Breast epithelium (tissue), 4 donors: ENCODE results near the gene RAB18. TPM values are rescaled to one million over a fixed set of nuclear protein-coding genes. Genes with fewer than 3 reads are reported as not detected.

ENCODE experiments used
- DNase-seq, 2 donors: peaks; one replicate each; pipeline ENCODE4 v3.0.0-alpha.2; 2019; ENCODE audit warnings: low spot score in 2 of 2
- H3K27ac ChIP-seq, 2 donors: fragments of 200-600 bp; sonication (generic) in 1 of 2; one replicate each; pipeline ENCODE4 v1.5.1; 2016 to 2019; ENCODE audit warnings: mild to moderate bottlenecking in 1 of 2
- H3K27me3 ChIP-seq, 2 donors: fragments of 200-600 bp; sonication (generic) in 1 of 2; one replicate each; pipeline versions ENCODE4 v1.5.1 to v1.6.0; 2017 to 2019; ENCODE audit warnings: control low read depth in 1 of 2, mild to moderate bottlenecking in 1 of 2
- H3K36me3 ChIP-seq: fragments of 200-600 bp; one replicate; pipeline ENCODE4 v1.5.1; 2019
- H3K4me1 ChIP-seq, 2 donors: fragments of 200-600 bp; sonication (generic); one replicate each; pipeline ENCODE4 v1.5.1; 2016 to 2019; ENCODE audit warnings: control low read depth in 1 of 2
- H3K4me3 ChIP-seq, 3 donors: fragments of 200-600 bp; sonication (generic); 1 replicate in 2 of 3; 2 replicates in 1 of 3; pipeline ENCODE4 v1.5.1; 2016 to 2019; ENCODE audit warnings: mild to moderate bottlenecking in 3 of 3, moderate library complexity in 2 of 3
- H3K9me3 ChIP-seq, 2 donors: fragments of 200-600 bp; sonication (generic) in 1 of 2; one replicate each; pipeline ENCODE4 v1.5.1; 2016 to 2019; ENCODE audit warnings: control low read depth in 1 of 2
- CTCF ChIP-seq, 3 donors: fragments of 450-650 bp; IDR thresholded peaks; one replicate each; pipeline ENCODE4 v1.5.1; 2016 to 2017; ENCODE audit warnings: antibody characterized with exemption in 3 of 3, mild to moderate bottlenecking in 3 of 3, moderate library complexity in 3 of 3
- POLR2A ChIP-seq: fragments of 450-650 bp; IDR thresholded peaks from one replicate; pipeline ENCODE4 v1.6.1; 2016; ENCODE audit warnings: antibody characterized with exemption, mild to moderate bottlenecking, moderate library complexity
- POLR2AphosphoS5 ChIP-seq, 3 donors: sonication (generic); formaldehyde crosslinking; IDR thresholded peaks; one replicate each; pipeline ENCODE4 v1.6.1; 2017; ENCODE audit warnings: antibody characterized with exemption in 3 of 3
- intact Hi-C: fragments of 100-400 bp; cut with DNase I; formaldehyde crosslinking; loops from one replicate; pipeline ENCODE4 v1.15.1; 2023; ENCODE audit warnings: low total_unique reads
- total RNA-seq, 3 donors: library from RNA; depleted of rRNA; stranded (reverse); fragments of >200 nt; gene quantifications; one replicate each; pipeline ENCODE4 v1.1.0, GENCODE V29; 2016

RAB18 gene
- total RNA-seq, 3 donors from 2014 or later, result 40.3 to 68.6 (median 43.4) TPM

GRCh38 chr10:27479016-27479415, 25.1 kb upstream of the RAB18 start:
- Histone ChIP-seq H3K4me3 (no peak overlapping the region), H3K9me3 (no peaks in the 10 kb centered on the region), H3K4me1 (no peaks in the 10 kb centered on the region), H3K27ac (no peak overlapping the region), H3K27me3 (no peaks in the 10 kb centered on the region), H3K36me3 (no peaks in the 10 kb centered on the region)
- no peak for DNase-seq
- intact Hi-C loops, result no loop called here
- TF ChIP-seq POLR2A (no peak), POLR2AphosphoS5 (IDR thresholded peaks at IDR 0.05) (no peak), CTCF (IDR thresholded peaks at IDR 0.05) (no peak)

DNA sequence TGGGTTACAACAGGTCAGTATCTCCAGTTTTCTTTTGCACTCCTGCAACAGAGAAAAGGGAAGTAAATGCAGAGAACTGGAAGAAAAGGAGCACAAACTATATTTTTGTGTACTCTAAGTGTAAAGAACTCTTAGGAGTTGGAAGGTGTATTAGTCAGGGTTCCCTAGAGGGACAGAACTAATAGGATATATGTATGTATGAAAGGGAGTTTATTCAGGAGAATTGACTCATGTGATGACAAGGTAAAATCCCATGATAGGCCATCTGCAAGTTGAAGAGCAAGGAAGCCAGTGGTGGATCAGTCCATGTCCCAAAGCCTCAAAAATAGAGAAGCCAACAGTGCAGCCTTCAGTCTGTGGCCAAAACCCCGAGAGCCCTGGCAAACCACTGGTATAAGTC, 22.6 kb upstream of the RAB18 start:
- Histone ChIP-seq H3K4me1 (no peaks in the 10 kb centered on the region), H3K36me3 (no peaks in the 10 kb centered on the region), H3K27me3 (no peaks in the 10 kb centered on the region), H3K27ac (no peak overlapping the region), H3K4me3 (no peak overlapping the region), H3K9me3 (no peaks in the 10 kb centered on the region)
- no peak for DNase-seq
- no peak for TF ChIP-seq POLR2A
- no peak for TF ChIP-seq POLR2AphosphoS5 (IDR thresholded peaks at IDR 0.05)
- no peak for TF ChIP-seq CTCF (IDR thresholded peaks at IDR 0.05)
- intact Hi-C loops, result no loop called here

- H3K4me3 ChIP-seq, result peak overlapping the region in 1 of 3 donors; percentile 21
- H3K9me3 ChIP-seq, result no peaks in the 10 kb centered on the region
- H3K36me3 ChIP-seq, result no peaks in the 10 kb centered on the region
- H3K27ac ChIP-seq, result peak overlapping the region; percentile 14 to 71
- intact Hi-C loops, result no loop called here
- no peak for DNase-seq
- no peaks in the 10 kb centered on the region for H3K4me1 ChIP-seq
- no peaks in the 10 kb centered on the region for H3K27me3 ChIP-seq
- no peak for TF ChIP-seq POLR2A
- TF ChIP-seq POLR2AphosphoS5 (IDR thresholded peaks at IDR 0.05), result no peak
- TF ChIP-seq CTCF (IDR thresholded peaks at IDR 0.05), result no peak
These were observed 20.8 kb upstream of the RAB18 start for GRCh38 chr10:27482984-27483956.

GRCh38 chr10:27485368-27485767, 18.7 kb upstream of the RAB18 start:
- Histone ChIP-seq H3K36me3 (no peaks in the 10 kb centered on the region), H3K27ac (no peak overlapping the region), H3K9me3 (no peaks in the 10 kb centered on the region), H3K27me3 (no peaks in the 10 kb centered on the region), H3K4me3 (no peak overlapping the region), H3K4me1 (no peaks in the 10 kb centered on the region)
- no peak for DNase-seq
- intact Hi-C loops, result no loop called here
- TF ChIP-seq CTCF (IDR thresholded peaks at IDR 0.05) (no peak), POLR2A (no peak), POLR2AphosphoS5 (IDR thresholded peaks at IDR 0.05) (no peak)

DNA sequence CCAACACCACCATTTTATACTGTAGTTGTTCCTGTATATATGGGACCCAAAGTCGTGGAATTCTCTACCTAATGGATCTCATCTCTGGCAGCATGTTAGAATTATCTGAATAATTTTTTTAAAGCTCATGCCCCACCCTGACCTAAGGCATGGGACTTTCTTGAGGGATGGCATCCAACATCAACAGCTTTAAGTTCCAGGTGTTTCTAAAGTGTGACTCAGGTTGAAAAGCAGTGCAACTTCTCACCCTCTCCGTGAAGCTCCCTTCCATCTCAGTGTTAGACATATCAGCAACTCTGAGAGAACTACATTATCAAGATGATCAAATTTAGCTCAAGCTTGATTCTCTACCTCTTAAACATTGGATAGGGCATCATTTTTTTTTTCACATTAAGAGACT, 18.1 kb upstream of the RAB18 start:
- Histone ChIP-seq H3K27me3 (no peaks in the 10 kb centered on the region), H3K36me3 (no peaks in the 10 kb centered on the region), H3K9me3 (peaks cover 2% of the 10 kb centered on the region in 2 donors), H3K4me3 (no peak overlapping the region), H3K27ac (no peak overlapping the region), H3K4me1 (no peaks in the 10 kb centered on the region)
- no peak for DNase-seq
- no peak for TF ChIP-seq POLR2A
- TF ChIP-seq CTCF (IDR thresholded peaks at IDR 0.05), result no peak
- TF ChIP-seq POLR2AphosphoS5 (IDR thresholded peaks at IDR 0.05), result no peak
- intact Hi-C loops, result no loop called here
